ENCODE results near the gene LITAF.

Gene LITAF

GRCh38 chr16:11586856-11587642 is at the start of gene LITAF:
Gene LITAF (minus strand): TSS chr16:11586919. CDS start chr16:11556730, 30,189 bp downstream.
- peak; percentile 72 for DNase-seq

DNA sequence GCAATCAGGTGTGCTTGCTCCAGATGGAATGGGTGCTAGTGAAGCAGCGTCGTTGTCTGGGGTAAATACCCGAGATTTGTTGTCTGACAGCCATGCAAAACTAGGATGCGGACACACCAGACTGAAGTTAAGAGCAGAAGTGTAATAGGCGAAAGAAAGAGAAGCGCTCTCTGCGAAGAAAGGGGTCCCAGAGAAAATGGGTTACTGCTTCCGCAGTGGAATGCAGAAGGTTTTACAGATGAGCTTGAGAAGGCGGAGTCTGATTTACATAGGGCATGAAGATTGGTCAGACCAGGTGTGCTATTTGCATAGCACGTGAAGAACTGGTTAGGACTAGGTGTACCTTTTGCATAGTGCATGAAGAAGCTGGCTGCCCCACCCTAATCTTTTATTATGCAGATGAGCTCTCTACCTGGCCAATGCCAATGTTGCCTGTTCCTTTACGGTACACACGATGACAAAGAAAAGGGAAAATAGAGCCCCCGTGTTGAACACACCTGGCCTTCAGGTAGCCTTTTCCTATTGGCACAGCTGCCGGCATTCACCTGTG is 49.5 kb upstream of the LITAF start:
- peak; percentile 98 for DNase-seq

- DNase-seq = no peak
Measured at GRCh38 chr16:11635679-11636171, 49.0 kb upstream of the LITAF start.

DNA sequence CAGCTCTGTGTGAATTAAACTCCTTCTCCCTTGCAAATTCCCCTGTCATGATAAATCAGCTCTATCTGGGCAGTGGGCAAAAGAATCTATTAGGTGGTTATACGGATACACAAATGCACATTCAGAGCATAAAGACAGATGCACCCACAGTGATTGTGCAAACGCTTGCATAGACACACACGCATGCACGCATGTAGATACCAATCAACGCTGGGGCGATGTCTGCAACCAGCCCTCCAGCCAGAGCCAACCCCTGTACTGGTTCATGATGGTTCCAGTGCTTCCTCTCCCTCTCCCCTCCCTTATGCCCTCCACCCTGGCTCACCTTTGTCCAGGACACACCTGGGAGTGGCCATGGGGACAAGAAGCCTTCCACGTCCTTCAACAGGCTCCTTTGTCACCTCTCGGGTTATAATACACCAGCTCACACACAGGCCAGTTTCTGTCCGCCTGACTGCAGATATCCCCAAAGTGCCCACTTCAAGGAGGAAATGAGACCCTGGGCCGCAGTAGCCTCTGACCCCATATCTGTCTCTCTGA is 48.5 kb upstream of the LITAF start:
- no peak for DNase-seq

DNA sequence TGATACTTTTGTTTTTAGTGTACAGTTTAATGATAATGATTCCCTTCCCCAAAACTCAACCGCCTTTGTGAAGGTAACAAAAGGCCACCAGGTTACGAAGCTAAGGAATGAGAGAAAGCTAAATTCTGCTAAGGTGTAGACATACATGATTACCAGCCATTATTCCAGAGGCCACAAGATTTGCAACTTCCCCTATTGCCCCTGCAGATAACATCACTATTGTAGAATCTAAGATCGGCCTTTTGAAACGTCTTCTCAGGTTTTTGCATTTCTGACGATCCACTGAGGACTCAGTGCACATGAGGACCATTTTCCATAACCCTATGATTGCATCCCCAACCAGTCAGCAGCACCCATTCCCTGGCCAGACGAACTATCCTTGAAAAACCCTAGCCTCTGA is 47.6 kb upstream of the LITAF start:
- DNase-seq = no peak

GRCh38 chr16:11633113-11633512 is 46.4 kb upstream of the LITAF start:
- DNase-seq = no peak

GRCh38 chr16:11632455-11632939 is 45.8 kb upstream of the LITAF start:
- no peak for DNase-seq

DNA sequence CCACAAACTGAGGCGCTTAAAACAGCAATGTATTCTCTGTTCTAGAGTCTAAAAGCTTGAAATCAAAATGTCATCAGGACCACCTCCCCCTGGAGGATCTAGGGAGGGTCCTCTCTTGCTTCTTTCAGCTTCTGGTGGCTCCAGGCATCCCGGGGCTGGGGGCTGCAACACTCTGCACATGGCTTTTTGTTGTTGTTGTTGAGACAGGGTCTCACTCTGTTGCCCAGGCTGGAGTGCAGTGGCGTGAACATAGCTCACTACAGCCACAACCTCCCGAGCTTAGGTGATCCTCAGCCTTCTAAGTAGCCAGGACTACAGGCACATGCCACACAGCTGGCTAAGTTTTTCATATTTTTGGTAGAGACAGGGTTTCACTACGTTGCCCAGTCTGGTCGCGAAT is 44.5 kb upstream of the LITAF start:
- no peak for DNase-seq

DNA sequence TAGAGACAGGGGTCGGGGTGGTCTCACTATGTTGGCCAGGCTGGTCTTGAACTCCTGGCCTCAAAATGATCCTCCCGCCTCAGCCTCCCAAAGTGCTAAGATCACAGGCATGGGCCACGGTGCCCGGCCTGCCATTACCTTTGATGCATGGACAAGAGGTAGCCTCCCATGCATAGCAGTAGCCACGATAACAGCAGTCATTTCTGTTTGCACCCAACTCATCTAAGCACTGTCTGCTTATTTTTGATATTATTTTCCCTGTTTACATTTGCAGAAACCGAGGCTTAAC is 44.0 kb upstream of the LITAF start:
- DNase-seq = no peak

DNA sequence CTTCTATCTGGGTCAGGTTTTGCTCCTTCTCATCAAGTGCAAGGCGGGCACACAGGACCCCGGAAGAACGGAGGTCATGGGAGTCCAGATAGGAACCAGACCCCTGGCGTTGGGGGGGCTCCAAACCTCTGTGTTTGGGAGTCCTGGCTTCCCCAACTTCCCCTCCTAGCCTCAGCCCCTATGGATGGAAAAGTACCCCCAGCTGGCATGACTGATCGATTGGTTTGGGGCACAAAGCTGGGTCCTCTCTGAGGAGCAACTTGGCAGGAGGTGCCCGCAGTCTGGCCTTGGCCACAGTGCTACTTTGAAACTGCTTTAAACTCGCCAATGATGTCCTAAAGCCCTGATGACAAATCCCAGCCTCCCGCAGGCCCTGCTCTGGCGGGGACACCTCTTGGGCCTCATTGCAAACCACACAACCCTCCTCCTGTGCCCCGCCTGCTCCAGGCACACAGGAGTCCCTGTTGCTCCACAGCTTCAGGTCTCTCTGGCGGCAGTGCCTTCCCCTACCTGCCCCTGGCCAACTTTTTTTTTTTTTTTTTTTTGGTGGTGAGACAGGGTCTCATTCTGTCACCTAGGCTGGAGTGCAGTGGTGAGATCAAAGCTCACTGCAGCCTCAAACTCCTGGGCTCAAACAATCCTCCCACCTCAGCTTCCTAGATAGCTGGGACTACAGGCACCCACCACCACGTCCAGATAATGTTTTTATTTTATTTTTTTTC is 43.5 kb upstream of the LITAF start:
- DNase-seq = no peak

- no peak for DNase-seq
Measured at GRCh38 chr16:11629071-11630030, 42.6 kb upstream of the LITAF start.

DNA sequence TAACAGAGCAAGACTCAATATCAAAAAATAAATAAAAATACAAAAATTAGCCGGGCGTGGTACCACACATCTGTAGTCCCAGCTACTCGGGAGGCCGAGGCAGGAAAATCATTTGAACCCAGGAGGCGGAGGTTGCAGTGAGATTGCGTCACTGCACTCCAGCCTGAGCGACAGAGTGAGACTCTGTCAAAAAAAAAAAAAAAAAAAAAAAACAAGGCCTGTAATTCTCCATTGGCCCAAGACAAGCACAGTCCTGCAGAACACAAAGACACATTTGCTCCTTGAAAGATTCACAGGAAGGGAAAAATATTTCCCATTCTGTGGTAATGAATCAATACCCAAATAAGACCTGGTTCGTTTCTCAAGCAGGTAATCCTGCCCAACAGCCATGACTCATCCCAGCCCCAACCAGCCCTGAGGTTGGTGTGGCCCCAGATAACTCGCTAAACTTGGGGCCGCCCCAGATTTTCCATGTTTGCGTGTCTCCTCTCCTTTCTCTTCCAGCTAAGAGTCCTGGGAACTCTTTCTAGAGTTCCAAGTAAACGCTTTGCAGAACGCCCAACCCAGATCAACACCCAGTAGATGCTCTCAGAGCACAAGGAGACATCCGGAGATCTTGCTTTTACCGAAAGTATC is 41.2 kb upstream of the LITAF start:
- DNase-seq = no peak

- no peak for DNase-seq
Measured at GRCh38 chr16:11627292-11627663, 40.6 kb upstream of the LITAF start.

- DNase-seq = no peak
Measured at GRCh38 chr16:11626657-11627291, 40.1 kb upstream of the LITAF start.

DNA sequence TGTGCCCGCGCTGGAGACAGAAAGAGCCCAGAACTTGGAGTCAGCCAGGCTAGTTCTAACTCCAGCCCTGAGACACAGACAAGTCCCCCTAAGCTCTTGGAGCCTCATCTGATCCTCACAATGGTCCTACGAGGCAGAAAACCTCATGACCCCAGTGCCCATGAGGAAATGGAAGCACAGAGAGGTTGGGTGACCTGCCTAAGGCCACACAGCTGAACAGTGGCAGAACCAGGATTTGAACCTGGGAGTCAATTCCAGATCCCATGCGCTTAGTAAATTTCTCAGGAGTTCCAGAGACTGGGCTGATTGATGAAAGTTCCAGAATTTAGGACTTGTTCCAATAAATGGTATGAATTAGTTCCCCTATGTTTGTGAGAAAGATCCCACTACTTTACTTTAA is 39.0 kb upstream of the LITAF start:
- no peak for DNase-seq

DNA sequence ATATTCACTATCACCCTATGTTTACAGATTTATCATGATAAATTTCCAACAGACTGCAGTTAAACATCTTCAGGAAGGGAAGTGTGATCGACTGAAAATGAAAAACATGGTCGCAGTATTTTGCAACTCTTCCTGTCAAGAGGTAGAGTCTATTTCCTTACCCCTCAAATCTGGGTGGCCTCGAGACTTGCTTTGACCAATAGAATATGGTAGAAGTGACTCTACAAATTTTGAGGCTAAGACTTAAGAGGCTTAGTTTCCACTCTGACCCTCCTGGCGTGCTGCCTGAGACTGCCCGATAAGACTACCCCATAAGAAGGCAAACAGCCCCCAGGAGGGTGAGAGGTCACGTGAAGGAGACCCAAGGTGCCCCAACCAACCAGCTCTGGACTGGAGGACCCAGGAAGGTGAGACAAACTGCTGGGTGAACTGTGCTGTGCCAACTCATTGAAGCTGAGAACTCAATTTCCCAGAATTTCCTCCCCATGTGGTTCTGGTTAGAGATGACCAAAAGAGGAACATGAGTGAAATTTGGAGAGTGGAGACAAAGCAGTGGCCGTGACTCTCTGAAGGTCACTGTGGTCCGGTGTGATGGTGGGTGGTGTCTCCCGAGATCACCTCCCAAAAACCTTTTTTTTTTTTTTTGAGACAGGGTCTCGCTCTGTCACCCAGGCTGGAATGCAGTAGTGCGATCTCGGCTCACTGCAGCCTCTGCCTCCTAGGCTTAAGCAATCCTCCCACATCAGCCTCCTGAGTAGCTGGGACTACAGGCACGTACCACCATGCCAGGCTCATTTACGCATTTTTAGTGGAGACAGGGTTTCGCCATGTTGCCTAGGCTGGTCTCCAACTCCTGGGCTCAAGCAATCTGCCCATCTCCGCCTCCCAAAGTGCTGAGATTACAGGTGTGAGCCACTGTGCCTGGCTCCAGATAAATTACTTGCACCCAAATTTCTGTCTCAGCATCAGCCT is 38.2 kb upstream of the LITAF start:
- no peak for DNase-seq

DNA sequence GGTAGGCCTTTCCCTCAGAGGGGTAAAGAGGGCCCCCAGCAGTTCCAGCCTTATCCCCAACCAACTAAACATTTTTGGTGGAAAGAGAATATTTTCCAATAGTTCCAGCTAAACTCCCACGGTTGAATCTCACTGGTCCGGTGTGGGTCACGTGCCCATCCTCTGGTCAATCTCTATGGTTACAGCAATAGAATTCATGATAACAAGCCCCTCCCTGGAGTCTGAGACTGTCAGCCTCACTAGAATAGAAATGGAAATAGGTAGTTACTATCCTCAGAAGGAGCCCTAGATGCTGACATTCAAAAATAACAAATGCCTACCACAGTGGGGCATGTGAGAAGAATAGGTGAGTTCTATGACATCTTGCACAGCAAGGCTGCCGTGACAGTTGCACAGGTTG is 37.5 kb upstream of the LITAF start:
- no peak for DNase-seq

GRCh38 chr16:11621920-11622651 is 35.4 kb upstream of the LITAF start:
- no peak for DNase-seq

DNA sequence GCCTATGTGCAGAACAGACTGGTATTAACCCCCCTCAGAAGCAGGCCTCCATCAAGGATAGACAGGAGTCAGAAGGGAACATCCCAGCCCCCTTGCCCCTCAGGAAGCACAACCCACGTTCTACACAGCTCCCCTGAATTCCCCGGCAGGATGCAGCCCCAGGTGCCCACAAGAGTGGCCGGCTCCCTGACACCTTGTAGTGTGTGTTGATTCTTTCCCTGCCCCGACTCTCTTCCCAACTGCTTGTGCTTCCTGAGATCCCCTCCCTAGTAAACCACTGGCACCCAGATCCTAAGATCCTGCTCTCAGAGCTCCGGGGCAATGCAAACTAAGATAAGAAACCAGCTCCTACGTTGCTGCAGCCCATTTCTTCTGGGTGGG is 34.8 kb upstream of the LITAF start:
- no peak for DNase-seq
